HepG2 (cell line): ENCODE results near the gene GGACT. TPM values are rescaled to one million over a fixed set of nuclear protein-coding genes. Genes with fewer than 3 reads are reported as not detected.

Experiments
- ATAC-seq: fragments of 200-7000 bp; cut with Tn5 transposase; 3 replicates; pipeline ENCODE4 v1.9.1; 2020; ENCODE audit warnings: mild to moderate bottlenecking, moderate library complexity
- BruUV-seq: library from RNA; stranded (reverse); fragments of 400-500 nt; replicated peaks from 2 replicates; lab custom pipeline; 2021; lab: Mats Ljungman, UMichigan
- CTCF ChIA-PET: fragments of 300-600 bp; formaldehyde crosslinking; extraction: SDS; loops from one replicate; lab custom pipeline; 2021; ENCODE audit warnings: low total read pairs, inconsistent platforms, low intra/inter-chr PET ratio; lab: Yijun Ruan, JAX
- POLR2A ChIA-PET: fragments of 350-600 bp; sonication (Branson Sonifier 250); formaldehyde crosslinking; loops from one replicate; lab custom pipeline; 2020; ENCODE audit warnings: antibody characterized with exemption, inconsistent platforms; lab: Yijun Ruan, JAX
- DNase-seq: peaks from one replicate; pipeline ENCODE4 v3.0.0-alpha.2; 2015; ENCODE audit warnings: low spot score
- FAIRE-seq: peaks from 3 replicates; lab custom pipeline; 2011; peaks lifted over from hg19 to GRCh38; lab: Jason Lieb, UNC
- H2AFZ ChIP-seq: one replicate; pipeline ENCODE4 v1.6.1; 2011; ENCODE audit warnings: low read length, inconsistent platforms
- H3K27ac ChIP-seq: fragments of 300-600 bp; 3 replicates; pipeline ENCODE4 v1.8.0; 2011; ENCODE audit warnings: mixed run types, mild to moderate bottlenecking, mixed read lengths, low read length, inconsistent platforms; ENCODE audit not compliant: insufficient read depth; ENCODE audit errors: extremely low read length
- H3K27me3 ChIP-seq, 2 experiments: fragments of 200-600 bp in 1 of 2; 2 replicates in 1 of 2; 3 replicates in 1 of 2; pipeline versions ENCODE4 v1.6.0 to v1.8.0; 2011; ENCODE audit warnings: low read length in 2 of 2, mild to moderate bottlenecking in 2 of 2, moderate library complexity in 2 of 2, inconsistent platforms in 1 of 2; ENCODE audit not compliant: insufficient read depth in 2 of 2, control insufficient read depth in 1 of 2
- H3K36me3 ChIP-seq, 2 experiments: fragments of 200-600 bp in 1 of 2; replicated peaks in 1 of 2; 2 replicates in 1 of 2; 3 replicates in 1 of 2; pipeline versions ENCODE4 v1.5.1 to v1.8.0; 2011; ENCODE audit warnings: low read length in 2 of 2, inconsistent platforms in 1 of 2; ENCODE audit not compliant: insufficient read depth in 2 of 2, control insufficient read depth in 1 of 2
- H3K4me1 ChIP-seq: 2 replicates; pipeline ENCODE4 v1.5.1; 2012; ENCODE audit warnings: low read length, inconsistent platforms; ENCODE audit not compliant: insufficient read depth
- H3K4me2 ChIP-seq: 2 replicates; pipeline ENCODE4 v1.6.0; 2011; ENCODE audit warnings: low read depth, low read length, inconsistent platforms
- H3K4me3 ChIP-seq, 3 experiments: fragments of 200-600 bp in 1 of 3; sonication (generic), shearing (Covaris generic) in 1 of 3; replicated peaks in 1 of 3; 2 replicates each; pipeline ENCODE4 v1.5.1; 2011 to 2016; ENCODE audit warnings: low read length in 3 of 3, inconsistent platforms in 2 of 3, low read depth in 2 of 3, mild to moderate bottlenecking in 2 of 3, control low read depth in 1 of 3, mixed read lengths in 1 of 3; ENCODE audit not compliant: insufficient read depth in 1 of 3
- H3K79me2 ChIP-seq: one replicate; pipeline ENCODE4 v1.6.1; 2011; ENCODE audit warnings: low read length, inconsistent platforms; ENCODE audit not compliant: insufficient read depth
- H3K9ac ChIP-seq: 2 replicates; pipeline ENCODE4 v1.6.0; 2011; ENCODE audit warnings: mild to moderate bottlenecking, low read depth, low read length, inconsistent platforms; ENCODE audit not compliant: insufficient read depth
- H3K9me3 ChIP-seq: 2 replicates; pipeline ENCODE4 v1.5.1; 2012; ENCODE audit warnings: mild to moderate bottlenecking, low read length
- H4K20me1 ChIP-seq: 2 replicates; pipeline ENCODE4 v1.6.0; 2011; ENCODE audit warnings: inconsistent platforms, mild to moderate bottlenecking, low read length, moderate library complexity; ENCODE audit not compliant: insufficient read depth
- ARNT ChIP-seq: fragments of 450-650 bp; IDR thresholded peaks from 2 replicates; pipeline ENCODE4 v1.6.1; 2017
- ARNTL ChIP-seq: sonication (generic); formaldehyde crosslinking; IDR thresholded peaks from 2 replicates; pipeline ENCODE4 v1.4.0; 2020; ENCODE audit warnings: mild to moderate bottlenecking, missing genetic modification reagents
- ELF3 ChIP-seq: IDR thresholded peaks from 2 replicates; pipeline ENCODE4 v1.6.1; 2016; ENCODE audit warnings: missing genetic modification reagents, missing compliant biosample characterization
- HMG20A ChIP-seq: IDR thresholded peaks from 2 replicates; pipeline ENCODE4 v1.6.1; 2016; ENCODE audit warnings: borderline replicate concordance
- KIAA2018 ChIP-seq: sonication (generic); formaldehyde crosslinking; IDR thresholded peaks from 2 replicates; pipeline ENCODE4 v1.5.0; 2020; ENCODE audit warnings: mild to moderate bottlenecking, missing genetic modification reagents, borderline replicate concordance
- MAF1 ChIP-seq: sonication (generic); formaldehyde crosslinking; IDR thresholded peaks from 2 replicates; pipeline ENCODE4 v1.5.0; 2020; ENCODE audit warnings: missing genetic modification reagents, borderline replicate concordance
- MBNL3 ChIP-seq: fragments of 250-450 bp; sonication (Bioruptor Pico); conservative IDR thresholded peaks from 2 replicates; pipeline ENCODE4 v1.8.0; 2022; ENCODE audit warnings: mild to moderate bottlenecking, inconsistent platforms
- NONO ChIP-seq, 2 experiments: fragments of 450-650 bp in 1 of 2; sonication (generic) in 1 of 2; formaldehyde crosslinking in 1 of 2; IDR thresholded peaks in 1 of 2; conservative IDR thresholded peaks in 1 of 2; 2 replicates each; pipeline versions ENCODE4 v1.6.1 to v1.8.0; 2017 to 2022; ENCODE audit warnings: mild to moderate bottlenecking in 1 of 2, missing genetic modification reagents in 1 of 2, moderate library complexity in 1 of 2
- REST ChIP-seq, 2 experiments: IDR thresholded peaks; 2 replicates each; pipeline ENCODE4 v1.6.1; 2011 to 2012; ENCODE audit warnings: low read length in 2 of 2, borderline replicate concordance in 1 of 2, low read depth in 1 of 2, mild to moderate bottlenecking in 1 of 2, moderate library complexity in 1 of 2
- SMC3 ChIP-seq: IDR thresholded peaks from 2 replicates; pipeline ENCODE4 v1.6.1; 2011; ENCODE audit warnings: low read length, improper control_type of control experiment
- STAG1 ChIP-seq: sonication (generic); formaldehyde crosslinking; IDR thresholded peaks from 2 replicates; pipeline ENCODE4 v1.4.0; 2020; ENCODE audit warnings: missing genetic modification reagents
- ZNF160 ChIP-seq: sonication (generic); formaldehyde crosslinking; IDR thresholded peaks from 2 replicates; pipeline ENCODE4 v1.8.0; 2022; ENCODE audit warnings: mild to moderate bottlenecking, inconsistent platforms, missing genetic modification reagents
- ZNF354B ChIP-seq: sonication (generic); formaldehyde crosslinking; IDR thresholded peaks from 2 replicates; pipeline ENCODE4 v1.8.0; 2022; ENCODE audit warnings: mild to moderate bottlenecking, missing genetic modification reagents
- ZNF776 ChIP-seq: sonication (generic); formaldehyde crosslinking; IDR thresholded peaks from 2 replicates; pipeline ENCODE4 v1.4.0; 2020; ENCODE audit warnings: mild to moderate bottlenecking, missing genetic modification reagents
- ZNF883 ChIP-seq: sonication (generic); formaldehyde crosslinking; IDR thresholded peaks from 2 replicates; pipeline ENCODE4 v1.5.1; 2020; ENCODE audit warnings: mild to moderate bottlenecking, missing genetic modification reagents; ENCODE audit errors: not compliant biosample characterization
- WGBS: methylation state at CpG from one replicate; pipeline ENCODE4 v1.1.6; 2017; ENCODE audit warnings: low lambda C conversion rate; 5-methylcytosine and 5-hydroxymethylcytosine counted together
- in situ Hi-C: cut with HindIII; loops from 2 replicates; pipeline ENCODE4 v1.10.0; 2017; ENCODE audit warnings: low pct_unique_long_range_greater_than_20kb; ENCODE audit not compliant: extremely low pct_ligation_motif_present
- intact Hi-C: fragments of 100-400 bp; cut with micrococcal nuclease; formaldehyde crosslinking; loops from one replicate; pipeline ENCODE4 v1.10.0; 2022; ENCODE audit not compliant: unreplicated experiment
- polyA plus RNA-seq, 8 experiments: library from polyadenylated mRNA; depleted of rRNA in 3 of 8; stranded (reverse) in 7 of 8; unstranded in 1 of 8; fragments of >200 nt; fragmentation: Illumina TruSeq in 4 of 8; extraction: Trizol in 4 of 8; gene quantifications; 2 replicates each; pipeline versions ENCODE4 v1.2.1 to v1.2.3, GENCODE V29; 2011 to 2016; ENCODE audit warnings: low read depth in 4 of 8, missing spikeins in 1 of 8, mixed read lengths in 1 of 8; ENCODE audit not compliant: insufficient read depth in 1 of 8
- total RNA-seq, 5 experiments: library from RNA; depleted of rRNA; stranded (reverse); fragments of >200 nt; fragmentation: Illumina TruSeq; extraction: Trizol; gene quantifications; 2 replicates each; pipeline ENCODE4 v1.2.3, GENCODE V29; 2016; ENCODE audit warnings: low read depth in 1 of 5

Gene GGACT
- total and polyA plus RNA-seq, 2 of the 13 experiments (the other 11 are each of a cell fraction or from before 2014, with no cell fraction given): 1.7 to 1.9 TPM

- ATAC-seq: no peak
- Histone ChIP-seq H3K9ac (no peak overlapping the region), H3K9me3 (no peaks in the 10 kb centered on the region), H3K36me3 (peaks cover 16 to 58% of the 10 kb centered on the region in 2 experiments), H3K27me3 (no peaks in the 10 kb centered on the region), H3K4me3 (no peak overlapping the region), H3K4me2 (no peak overlapping the region), H2AFZ (no peak overlapping the region), H3K27ac (no peak overlapping the region), H4K20me1 (no peaks in the 10 kb centered on the region), H3K79me2 (no peaks in the 10 kb centered on the region), H3K4me1 (peaks cover 12% of the 10 kb centered on the region)
- no TSS peak for BruUV-seq
- ChIA-PET CTCF (no interaction called here), POLR2A (no interaction called here)
- intact Hi-C loops (no loop called here), in situ Hi-C loops (no loop called here)
- FAIRE-seq: no peak
- DNase-seq: peak; percentile 6
- 70% methylated on average over 2 of the region's 2 CpGs for WGBS
- TF ChIP-seq REST (IDR thresholded peaks at IDR 0.05; ENCODE audit: borderline replicate concordance in 1 of 2, low read depth in 1 of 2, low read length in 2 of 2) (no peak), STAG1 (no peak), NONO (IDR thresholded peaks at IDR 0.05) (no peak), NONO (CRISPR knock-in tag; conservative IDR thresholded peaks at IDR 0.05) (no peak), MBNL3 (no peak), ARNTL (CRISPR knock-in tag) (no peak), ZNF354B (CRISPR knock-in tag) (no peak), ZNF776 (CRISPR knock-in tag) (no peak), MAF1 (no peak), ELF3 (no peak), ARNT (no peak), ZNF160 (CRISPR knock-in tag) (no peak), KIAA2018 (CRISPR knock-in tag) (no peak), HMG20A (no peak), ZNF883 (CRISPR knock-in tag) (no peak), SMC3 (no peak)
Measured at GRCh38 chr13:100633461-100633860, 44.9 kb upstream of the GGACT start.
